Gastrocnemius medialis (tissue), 4 donors: ENCODE results near the gene OR10A3. TPM values are rescaled to one million over a fixed set of nuclear protein-coding genes. Genes with fewer than 3 reads are reported as not detected.

ENCODE experiments used
- ATAC-seq, 2 donors: fragments of 150-250 bp; one replicate each; pipeline ENCODE4 v1.9.1; 2016
- DNase-seq, 2 donors: peaks; one replicate each; pipeline ENCODE4 v3.0.0-alpha.2; 2019
- H3K27ac ChIP-seq, 4 donors: fragments of 200-600 bp; sonication (generic); 1 replicate in 1 of 4; 2 replicates in 3 of 4; pipeline ENCODE4 v1.5.1; 2016 to 2018; ENCODE audit warnings: mild to moderate bottlenecking in 2 of 4, moderate library complexity in 1 of 4
- H3K27me3 ChIP-seq, 3 donors: fragments of 200-600 bp; sonication (generic) in 2 of 3; 1 replicate in 1 of 3; 2 replicates in 2 of 3; pipeline versions ENCODE4 v1.5.1 to v1.6.0; 2016 to 2019; ENCODE audit warnings: mild to moderate bottlenecking in 1 of 3, moderate library complexity in 1 of 3
- H3K36me3 ChIP-seq, 2 donors: fragments of 200-600 bp; sonication (generic) in 1 of 2; one replicate each; pipeline ENCODE4 v1.5.1; 2017 to 2018
- H3K4me1 ChIP-seq, 2 donors: fragments of 200-600 bp; sonication (generic) in 1 of 2; one replicate each; pipeline ENCODE4 v1.5.1; 2016 to 2017; ENCODE audit warnings: mild to moderate bottlenecking in 2 of 2
- H3K4me3 ChIP-seq, 4 donors: fragments of 200-600 bp; sonication (generic) in 3 of 4; 1 replicate in 1 of 4; 2 replicates in 3 of 4; pipeline ENCODE4 v1.5.1; 2016 to 2019; ENCODE audit warnings: mild to moderate bottlenecking in 2 of 4
- H3K9me3 ChIP-seq, 3 donors: fragments of 200-600 bp; sonication (generic) in 2 of 3; 1 replicate in 1 of 3; 2 replicates in 2 of 3; pipeline ENCODE4 v1.5.1; 2016 to 2019
- POLR2A ChIP-seq, 2 donors: fragments of 450-650 bp; IDR thresholded peaks; one replicate each; pipeline ENCODE4 v1.6.1; 2017; ENCODE audit warnings: antibody characterized with exemption in 2 of 2, mild to moderate bottlenecking in 2 of 2, moderate library complexity in 2 of 2
- in situ Hi-C, 4 donors: fragments of 200-750 bp; cut with MboI; loops; one replicate each; pipeline versions ENCODE4 v1.15.0 to v1.8.0; 2017; ENCODE audit warnings: low sequenced_read_pairs in 4 of 4
- intact Hi-C: fragments of 100-400 bp; cut with DNase I; formaldehyde crosslinking; loops from one replicate; pipeline ENCODE4 v1.15.1; 2023; ENCODE audit warnings: low total_unique reads
- total RNA-seq, 4 donors: library from RNA; depleted of rRNA; stranded (reverse); fragments of >200 nt; gene quantifications; one replicate each; pipeline versions ENCODE4 v1.1.0 to v1.2.3, GENCODE V29; 2016
- TF ChIP-seq, protein P1 (sequence below), 5 experiments: fragments of 450-650 bp in 3 of 5; fragments of 200-600 bp in 2 of 5; sonication (generic) in 2 of 5; IDR thresholded peaks in 4 of 5; conservative IDR thresholded peaks in 1 of 5; 1 replicate in 4 of 5; 2 replicates in 1 of 5; pipeline ENCODE4 v1.5.1; 2016 to 2019; ENCODE audit warnings: antibody characterized with exemption in 5 of 5, mild to moderate bottlenecking in 3 of 5, moderate library complexity in 3 of 5

The OR10A3 gene
- total RNA-seq, 4 donors from 2014 or later, result not detected

- TF ChIP-seq, protein P1, sequence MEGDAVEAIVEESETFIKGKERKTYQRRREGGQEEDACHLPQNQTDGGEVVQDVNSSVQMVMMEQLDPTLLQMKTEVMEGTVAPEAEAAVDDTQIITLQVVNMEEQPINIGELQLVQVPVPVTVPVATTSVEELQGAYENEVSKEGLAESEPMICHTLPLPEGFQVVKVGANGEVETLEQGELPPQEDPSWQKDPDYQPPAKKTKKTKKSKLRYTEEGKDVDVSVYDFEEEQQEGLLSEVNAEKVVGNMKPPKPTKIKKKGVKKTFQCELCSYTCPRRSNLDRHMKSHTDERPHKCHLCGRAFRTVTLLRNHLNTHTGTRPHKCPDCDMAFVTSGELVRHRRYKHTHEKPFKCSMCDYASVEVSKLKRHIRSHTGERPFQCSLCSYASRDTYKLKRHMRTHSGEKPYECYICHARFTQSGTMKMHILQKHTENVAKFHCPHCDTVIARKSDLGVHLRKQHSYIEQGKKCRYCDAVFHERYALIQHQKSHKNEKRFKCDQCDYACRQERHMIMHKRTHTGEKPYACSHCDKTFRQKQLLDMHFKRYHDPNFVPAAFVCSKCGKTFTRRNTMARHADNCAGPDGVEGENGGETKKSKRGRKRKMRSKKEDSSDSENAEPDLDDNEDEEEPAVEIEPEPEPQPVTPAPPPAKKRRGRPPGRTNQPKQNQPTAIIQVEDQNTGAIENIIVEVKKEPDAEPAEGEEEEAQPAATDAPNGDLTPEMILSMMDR (IDR thresholded peaks at IDR 0.05 in 4 of 5, conservative IDR thresholded peaks at IDR 0.05 in 1 of 5), result no peak
- TF ChIP-seq POLR2A (IDR thresholded peaks at IDR 0.05), result no peak
Observed at GRCh38 chr11:7967826-7968225, 26.3 kb upstream of the OR10A3 start.

GRCh38 chr11:7967097-7967496, 25.6 kb upstream of the OR10A3 start:
- Histone ChIP-seq H3K9me3 (no peaks in the 10 kb centered on the region), H3K4me1 (no peaks in the 10 kb centered on the region), H3K4me3 (no peak overlapping the region), H3K36me3 (no peaks in the 10 kb centered on the region), H3K27ac (no peak overlapping the region), H3K27me3 (no peaks in the 10 kb centered on the region)
- ATAC-seq, result no peak
- TF ChIP-seq POLR2A (IDR thresholded peaks at IDR 0.05), result no peak
- TF ChIP-seq, protein P1 (IDR thresholded peaks at IDR 0.05 in 4 of 5, conservative IDR thresholded peaks at IDR 0.05 in 1 of 5), result no peak
- no peak for DNase-seq
- in situ Hi-C loops (no loop called here), intact Hi-C loops (no loop called here)

More at GRCh38 chr11:7967826-7968225, 26.3 kb upstream of the OR10A3 start:
- DNase-seq (no peak), ATAC-seq (no peak)
- no peaks in the 10 kb centered on the region for H3K9me3 ChIP-seq
- no peak overlapping the region for H3K4me3 ChIP-seq
- no peaks in the 10 kb centered on the region for H3K36me3 ChIP-seq
- intact Hi-C loops (no loop called here), in situ Hi-C loops (no loop called here)
- H3K4me1 ChIP-seq, result no peaks in the 10 kb centered on the region
- H3K27ac ChIP-seq, result no peak overlapping the region
- no peaks in the 10 kb centered on the region for H3K27me3 ChIP-seq

DNA sequence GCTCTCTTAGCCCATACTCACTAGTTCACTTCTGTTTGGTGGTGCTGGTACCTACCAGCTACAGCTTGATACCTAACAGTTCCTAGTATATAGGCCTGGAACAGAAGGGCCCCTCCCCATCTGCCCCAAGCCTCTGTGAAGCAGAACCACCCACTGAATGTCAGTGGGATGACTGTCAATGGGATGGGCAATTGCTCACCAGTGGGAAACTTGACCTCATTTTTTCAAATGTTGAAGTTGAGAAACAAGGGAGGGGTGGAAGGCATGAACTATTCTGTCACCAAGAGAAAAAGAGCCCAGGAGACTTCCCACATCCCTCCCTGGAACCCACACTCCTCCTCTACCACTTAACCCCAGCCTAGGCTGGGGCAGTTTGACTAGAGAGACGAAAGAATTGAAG, 23.9 kb upstream of the OR10A3 start, which contains the start of gene NLRP10:
TSS of gene NLRP10 (minus strand) at position 62 of the 400 bp plus-strand sequence. CDS start 1,952 bp downstream, outside the sequence.
- no peak within 1 kb of the TSS for H3K4me3 ChIP-seq
- ATAC-seq, result no peak
- H3K27ac ChIP-seq, result no peak within 1 kb of the TSS
- no peaks in the 10 kb centered on the region for H3K36me3 ChIP-seq
- in situ Hi-C loops (no loop called here), intact Hi-C loops (no loop called here)
- H3K9me3 ChIP-seq, result no peaks in the 10 kb centered on the region
- no peaks in the 10 kb centered on the region for H3K4me1 ChIP-seq
- TF ChIP-seq, protein P1 (IDR thresholded peaks at IDR 0.05 in 4 of 5, conservative IDR thresholded peaks at IDR 0.05 in 1 of 5), result no peak
- TF ChIP-seq POLR2A (IDR thresholded peaks at IDR 0.05), result no peak
- DNase-seq, result no peak
- no peaks in the 10 kb centered on the region for H3K27me3 ChIP-seq

- Histone ChIP-seq H3K4me1 (no peaks in the 10 kb centered on the region), H3K27ac (no peak overlapping the region), H3K4me3 (no peak overlapping the region), H3K9me3 (no peaks in the 10 kb centered on the region), H3K27me3 (no peaks in the 10 kb centered on the region), H3K36me3 (no peaks in the 10 kb centered on the region)
- TF ChIP-seq POLR2A (IDR thresholded peaks at IDR 0.05), result no peak
- in situ Hi-C loops, result no loop called here
- intact Hi-C loops, result no loop called here
- DNase-seq (no peak), ATAC-seq (no peak)
Observed at GRCh38 chr11:7964873-7965272, 23.4 kb upstream of the OR10A3 start.

DNA sequence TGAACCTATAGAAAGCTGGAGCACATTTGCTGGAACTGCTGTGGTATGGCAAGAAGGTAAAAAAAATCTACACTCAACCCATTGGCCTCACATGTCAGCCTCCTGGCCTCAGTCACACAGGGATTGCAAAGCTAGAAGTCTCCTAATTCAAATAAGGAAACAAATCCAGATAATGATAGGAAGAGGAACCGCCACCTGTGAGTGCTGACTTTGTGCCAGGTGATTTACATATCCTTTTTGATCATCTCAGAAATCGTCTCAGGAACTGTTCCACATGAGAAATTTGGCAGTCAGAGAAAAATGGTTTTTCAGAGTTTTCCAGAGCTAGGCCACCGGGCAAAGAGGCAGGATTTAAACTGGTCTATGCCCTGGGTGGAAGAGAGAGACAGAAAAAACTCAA, 22.8 kb upstream of the OR10A3 start:
- TF ChIP-seq, protein P1 (IDR thresholded peaks at IDR 0.05 in 4 of 5, conservative IDR thresholded peaks at IDR 0.05 in 1 of 5), result no peak
- TF ChIP-seq POLR2A (IDR thresholded peaks at IDR 0.05), result no peak
- Histone ChIP-seq H3K27me3 (no peaks in the 10 kb centered on the region), H3K9me3 (no peaks in the 10 kb centered on the region), H3K36me3 (no peaks in the 10 kb centered on the region), H3K4me1 (no peaks in the 10 kb centered on the region), H3K4me3 (no peak overlapping the region), H3K27ac (no peak overlapping the region)
- in situ Hi-C loops, result no loop called here
- ATAC-seq (no peak), DNase-seq (no peak)
- intact Hi-C loops, result no loop called here
